Measurements from ENCODE around the gene KRTAP1-4.
"Not testable (repeated sequence)": the region's sequence is repeated elsewhere in the genome, so short reads cannot be mapped to it uniquely, and the experiment has no call there.

Gene KRTAP1-4

DNA sequence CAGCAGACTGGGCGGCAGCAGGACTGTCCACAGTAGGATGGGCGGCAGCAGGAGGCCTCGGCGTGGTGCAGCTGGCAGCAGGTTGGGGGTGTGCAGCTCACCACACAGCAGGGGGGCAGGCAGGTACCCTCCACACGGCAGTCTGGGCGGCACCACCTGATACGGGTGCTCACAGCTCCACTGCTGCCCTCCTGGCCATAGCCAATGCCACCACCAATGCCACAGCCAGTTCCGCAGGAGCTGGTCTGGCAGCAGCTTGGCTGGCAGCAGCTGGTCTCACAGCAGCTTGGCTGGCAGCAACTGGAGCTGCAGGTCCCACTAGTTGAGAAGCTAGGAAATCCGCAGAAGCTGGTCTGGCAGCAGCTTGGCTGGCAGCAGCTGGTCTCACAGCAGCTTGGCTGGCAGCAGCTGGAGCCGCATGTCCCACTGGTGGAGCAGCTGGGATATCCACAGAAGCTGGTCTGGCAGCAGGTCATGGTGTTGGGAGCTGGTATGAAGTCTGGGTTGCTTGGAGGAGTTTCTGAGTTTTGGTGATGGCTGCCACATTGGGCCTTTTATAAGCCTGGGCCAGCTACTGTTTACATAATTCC lies 4.4 kb upstream of the KRTAP1-4 start, which contains the start of gene KRTAP1-3:
Gene KRTAP1-3, minus strand, starts transcription at position 529 of the 590 bp plus-strand sequence. Its CDS starts 53 bp downstream, at position 476.
- TF ChIP-seq, protein P1, sequence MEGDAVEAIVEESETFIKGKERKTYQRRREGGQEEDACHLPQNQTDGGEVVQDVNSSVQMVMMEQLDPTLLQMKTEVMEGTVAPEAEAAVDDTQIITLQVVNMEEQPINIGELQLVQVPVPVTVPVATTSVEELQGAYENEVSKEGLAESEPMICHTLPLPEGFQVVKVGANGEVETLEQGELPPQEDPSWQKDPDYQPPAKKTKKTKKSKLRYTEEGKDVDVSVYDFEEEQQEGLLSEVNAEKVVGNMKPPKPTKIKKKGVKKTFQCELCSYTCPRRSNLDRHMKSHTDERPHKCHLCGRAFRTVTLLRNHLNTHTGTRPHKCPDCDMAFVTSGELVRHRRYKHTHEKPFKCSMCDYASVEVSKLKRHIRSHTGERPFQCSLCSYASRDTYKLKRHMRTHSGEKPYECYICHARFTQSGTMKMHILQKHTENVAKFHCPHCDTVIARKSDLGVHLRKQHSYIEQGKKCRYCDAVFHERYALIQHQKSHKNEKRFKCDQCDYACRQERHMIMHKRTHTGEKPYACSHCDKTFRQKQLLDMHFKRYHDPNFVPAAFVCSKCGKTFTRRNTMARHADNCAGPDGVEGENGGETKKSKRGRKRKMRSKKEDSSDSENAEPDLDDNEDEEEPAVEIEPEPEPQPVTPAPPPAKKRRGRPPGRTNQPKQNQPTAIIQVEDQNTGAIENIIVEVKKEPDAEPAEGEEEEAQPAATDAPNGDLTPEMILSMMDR (IDR thresholded peaks at IDR 0.05) = not testable (repeated sequence)

DNA sequence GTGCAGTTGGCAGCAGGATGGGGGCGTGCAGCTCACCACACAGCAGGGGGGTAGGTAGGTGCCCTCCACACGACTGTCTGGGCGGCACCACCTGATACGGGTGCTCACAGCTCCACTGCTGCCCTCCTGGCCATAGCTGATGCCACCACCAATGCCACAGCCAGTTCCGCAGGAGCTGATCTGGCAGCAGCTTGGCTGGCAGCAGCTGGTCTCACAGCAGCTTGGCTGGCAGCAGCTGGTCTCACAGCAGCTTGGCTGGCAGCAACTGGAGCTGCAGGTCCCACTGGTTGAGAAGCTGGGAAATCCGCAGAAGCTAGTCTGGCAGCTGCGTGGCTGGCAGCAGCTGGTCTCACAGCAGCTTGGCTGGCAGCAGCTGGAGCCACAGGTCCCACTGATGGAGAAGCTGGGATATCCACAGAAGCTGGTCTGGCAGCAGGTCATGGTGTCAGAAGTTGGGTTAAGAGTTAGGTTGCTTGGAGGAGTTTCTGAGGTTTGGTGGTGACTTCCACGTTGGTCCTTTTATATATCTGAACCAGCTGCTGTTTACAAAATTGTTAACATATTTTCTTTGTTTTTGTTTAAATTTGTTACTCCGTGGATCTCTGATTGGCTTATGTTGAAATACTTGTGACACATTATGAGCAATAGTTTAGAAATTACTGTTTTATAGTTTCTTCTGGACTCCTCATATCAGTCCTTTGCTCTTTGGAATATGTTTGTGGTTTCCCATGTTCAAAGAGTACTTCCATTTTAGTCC lies 3.1 kb downstream of the KRTAP1-4 start, which contains the start of gene KRTAP1-5:
Gene KRTAP1-5, minus strand, starts transcription at position 494 of the 757 bp plus-strand sequence. Its CDS starts 53 bp downstream, at position 441.
- TF ChIP-seq, protein P1 (IDR thresholded peaks at IDR 0.05) = no peak

DNA sequence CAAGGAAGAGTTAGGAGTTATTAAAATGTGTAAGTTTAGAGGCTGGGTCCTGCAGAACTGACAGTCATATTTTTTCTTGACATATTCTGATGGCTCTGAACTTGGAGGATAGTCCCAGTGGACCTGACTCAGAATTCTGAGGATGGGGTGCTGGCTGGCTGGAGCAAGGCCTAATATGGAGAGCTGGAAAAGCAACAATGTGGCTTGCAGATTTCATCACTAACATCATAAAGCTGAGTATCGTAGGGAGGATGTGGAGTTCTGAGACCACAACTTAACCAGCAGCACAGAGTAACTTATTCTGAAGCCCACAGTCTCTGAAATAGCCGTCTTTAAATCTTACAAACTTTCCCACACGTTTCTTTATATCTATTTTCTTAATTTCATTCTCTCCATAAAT lies 5.3 kb downstream of the KRTAP1-4 start:
- TF ChIP-seq, protein P1 (IDR thresholded peaks at IDR 0.05) = no peak

DNA sequence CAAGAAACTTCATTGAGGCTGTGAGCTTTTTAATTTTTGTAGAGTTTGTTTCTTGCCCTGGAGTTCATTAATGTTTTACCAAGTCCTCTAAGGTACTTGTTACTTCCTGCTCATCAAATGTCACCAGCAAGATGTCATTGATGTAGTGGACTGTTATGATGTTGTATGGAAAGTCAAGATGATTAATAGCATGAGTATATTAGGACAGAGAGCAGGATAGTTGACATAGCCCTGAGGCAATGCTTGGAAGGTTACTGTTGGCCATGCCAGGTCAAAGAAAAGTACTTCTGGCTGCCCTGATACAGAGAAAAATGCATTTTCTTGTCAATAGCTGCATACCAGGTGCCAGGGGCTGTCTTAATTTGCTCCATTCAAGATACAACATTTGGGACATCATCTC lies 9.7 kb downstream of the KRTAP1-4 start:
- TF ChIP-seq, protein P1 (IDR thresholded peaks at IDR 0.05) = no peak

DNA sequence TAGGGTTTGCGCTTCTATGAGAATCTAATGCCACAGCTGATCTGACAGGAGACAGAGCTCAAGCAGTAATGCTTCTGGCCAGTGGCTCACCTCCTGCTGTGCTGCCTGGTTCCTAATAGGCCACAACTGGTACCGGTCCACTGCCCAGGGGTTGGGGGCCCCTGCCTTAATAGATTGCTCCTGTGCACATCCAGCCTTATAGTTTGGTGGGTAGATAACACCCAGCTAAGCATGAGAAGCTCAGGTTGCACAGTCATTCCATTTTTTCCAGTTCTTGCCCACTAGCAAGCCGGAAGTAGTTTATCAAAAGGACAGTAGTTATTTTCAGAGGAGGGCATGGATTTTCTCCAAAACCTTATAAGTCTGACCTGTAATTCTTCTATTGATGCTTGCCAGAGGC lies 10.6 kb downstream of the KRTAP1-4 start:
- TF ChIP-seq, protein P1 (IDR thresholded peaks at IDR 0.05) = no peak

DNA sequence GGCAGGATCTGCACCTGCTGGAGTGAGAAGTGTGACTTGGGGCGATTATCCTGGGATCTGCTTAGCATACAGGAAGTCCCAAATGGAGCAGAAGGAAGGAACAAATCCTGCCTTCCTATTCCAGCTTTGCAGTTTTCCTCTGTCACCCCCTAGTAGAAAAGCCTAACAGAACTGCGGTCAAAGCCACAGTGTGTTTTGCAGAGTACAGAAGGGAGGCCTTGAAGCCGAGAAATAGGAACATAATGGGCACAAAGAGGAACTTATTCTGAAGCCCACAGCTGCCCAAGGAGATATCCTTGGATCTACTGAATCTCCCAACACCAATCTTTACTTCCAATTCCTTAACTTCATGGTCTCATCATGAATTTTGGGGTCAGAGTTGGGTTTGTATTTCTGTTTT lies 11.5 kb downstream of the KRTAP1-4 start:
- TF ChIP-seq, protein P1 (IDR thresholded peaks at IDR 0.05) = no peak

DNA sequence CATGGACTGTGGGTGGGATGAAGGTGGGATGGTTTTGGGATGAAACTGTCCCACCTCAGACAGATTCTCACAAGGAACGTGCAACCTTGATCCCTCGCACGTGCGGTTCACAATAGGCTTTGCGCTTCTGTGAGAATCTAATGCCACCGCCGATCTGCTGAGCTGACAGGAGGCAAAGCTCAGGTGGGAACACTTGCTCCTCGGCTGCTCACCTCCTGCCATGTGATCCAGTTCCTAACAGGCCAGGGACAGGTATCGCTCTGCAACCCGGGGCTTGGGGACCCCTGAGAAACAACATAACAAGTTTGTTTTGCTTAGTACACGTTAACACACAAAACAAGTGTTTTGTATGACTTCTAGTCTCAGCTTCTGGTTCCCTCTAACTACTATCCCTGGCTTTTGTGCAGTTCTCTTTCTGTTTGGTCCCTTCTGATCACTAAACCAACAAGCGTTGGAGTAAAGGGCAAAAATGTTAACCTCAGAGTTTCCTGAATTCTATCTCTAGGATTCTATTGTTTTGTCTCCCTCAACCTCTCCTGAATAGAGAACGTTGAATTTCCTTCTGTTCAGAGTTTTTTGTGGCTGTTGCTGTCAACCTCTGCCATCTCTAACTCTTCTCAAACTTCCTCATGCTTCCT lies 13.3 kb downstream of the KRTAP1-4 start:
- TF ChIP-seq, protein P1 (IDR thresholded peaks at IDR 0.05) = no peak
